GM10248 (cell line): ENCODE measurements around the gene TMEM169.

Experiments
- CTCF ChIA-PET: fragments of 300-600 bp; sonication (Branson Sonifier 250); formaldehyde crosslinking; extraction: SDS; loops from one replicate; lab custom pipeline; 2021; ENCODE audit warnings: antibody characterized with exemption; lab: Yijun Ruan, JAX
- POLR2A ChIA-PET: fragments of 350-650 bp; sonication (Branson Sonifier 250); formaldehyde crosslinking; extraction: SDS; loops from one replicate; lab custom pipeline; 2020; ENCODE audit warnings: antibody characterized with exemption; lab: Yijun Ruan, JAX
- DNase-seq: peaks from one replicate; pipeline ENCODE4 v3.0.0; 2012; ENCODE audit errors: extremely low spot score
- TF ChIP-seq, protein P1 (sequence below): IDR thresholded peaks from 2 replicates; pipeline ENCODE4 v1.5.1; 2012; ENCODE audit warnings: mild to moderate bottlenecking, low read depth; ENCODE audit errors: extremely low read depth, missing control alignments, control extremely low read depth

The TMEM169 gene

DNA sequence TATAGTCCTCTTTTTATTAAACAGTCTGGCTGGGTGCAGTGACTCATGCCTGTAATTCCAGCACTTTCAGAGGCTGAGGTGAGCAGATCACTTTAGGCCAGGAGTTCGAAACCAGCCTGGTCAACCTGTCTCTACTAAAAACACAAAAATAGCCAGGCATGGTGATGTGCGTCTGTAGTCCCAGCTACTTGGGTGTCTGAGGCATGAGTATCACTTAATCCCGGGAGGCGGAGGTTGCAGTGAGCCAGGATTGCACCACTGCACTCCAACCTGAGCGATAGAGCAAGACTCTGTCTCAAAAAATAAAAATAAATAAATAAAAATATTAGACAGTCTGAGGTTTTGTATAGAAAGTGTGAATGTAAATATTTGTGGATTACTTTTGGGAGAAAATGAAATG lies 45.2 kb downstream of the TMEM169 start:
- POLR2A ChIA-PET, result no interaction called here
- CTCF ChIA-PET, result interaction anchor here (0.9 to 1.4 kb wide), 3 partner anchors 12 to 34 kb away, joined by 3 to 6 read pairs (median 5); no protein-coding TSS in a partner anchor

DNA sequence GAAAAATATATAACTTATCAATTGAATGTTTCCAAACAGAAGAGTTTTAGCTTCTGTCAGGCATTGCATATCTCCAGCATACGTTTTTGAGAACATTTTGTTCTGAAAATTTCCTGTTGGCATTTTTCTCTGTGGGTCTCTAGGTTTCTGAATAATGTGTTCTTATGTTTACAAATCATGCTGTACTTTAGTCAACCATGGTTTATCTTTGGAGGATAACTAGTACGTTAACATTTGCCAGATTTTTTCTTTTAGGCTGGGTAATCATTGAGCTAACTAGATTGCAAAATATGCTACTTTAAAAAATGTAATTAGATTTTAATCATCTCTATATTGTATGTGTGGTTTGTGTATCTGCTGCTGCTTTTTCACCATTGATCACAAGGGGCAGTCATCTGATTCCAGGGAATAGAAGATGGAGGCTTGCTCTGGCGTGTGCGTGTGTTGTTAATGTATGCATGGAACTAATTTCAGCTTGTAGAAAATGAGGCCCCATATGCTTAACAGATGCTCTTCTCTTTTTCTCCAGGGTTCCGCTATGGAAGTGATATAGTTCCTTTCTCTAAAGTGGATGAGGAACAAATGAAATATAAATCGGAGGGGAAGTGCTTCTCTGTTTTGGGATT lies 48.7 kb downstream of the TMEM169 start:
- ChIA-PET CTCF (interaction anchor here (0.6 to 3.8 kb wide), 3 partner anchors 10 to 16 kb away, joined by 5 to 23 read pairs (median 9); no protein-coding TSS in a partner anchor), POLR2A (no interaction called here)
- TF ChIP-seq, protein P1, sequence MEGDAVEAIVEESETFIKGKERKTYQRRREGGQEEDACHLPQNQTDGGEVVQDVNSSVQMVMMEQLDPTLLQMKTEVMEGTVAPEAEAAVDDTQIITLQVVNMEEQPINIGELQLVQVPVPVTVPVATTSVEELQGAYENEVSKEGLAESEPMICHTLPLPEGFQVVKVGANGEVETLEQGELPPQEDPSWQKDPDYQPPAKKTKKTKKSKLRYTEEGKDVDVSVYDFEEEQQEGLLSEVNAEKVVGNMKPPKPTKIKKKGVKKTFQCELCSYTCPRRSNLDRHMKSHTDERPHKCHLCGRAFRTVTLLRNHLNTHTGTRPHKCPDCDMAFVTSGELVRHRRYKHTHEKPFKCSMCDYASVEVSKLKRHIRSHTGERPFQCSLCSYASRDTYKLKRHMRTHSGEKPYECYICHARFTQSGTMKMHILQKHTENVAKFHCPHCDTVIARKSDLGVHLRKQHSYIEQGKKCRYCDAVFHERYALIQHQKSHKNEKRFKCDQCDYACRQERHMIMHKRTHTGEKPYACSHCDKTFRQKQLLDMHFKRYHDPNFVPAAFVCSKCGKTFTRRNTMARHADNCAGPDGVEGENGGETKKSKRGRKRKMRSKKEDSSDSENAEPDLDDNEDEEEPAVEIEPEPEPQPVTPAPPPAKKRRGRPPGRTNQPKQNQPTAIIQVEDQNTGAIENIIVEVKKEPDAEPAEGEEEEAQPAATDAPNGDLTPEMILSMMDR, result no peak
- no peak for DNase-seq

More for the DNA sequence above, 45.2 kb downstream of the TMEM169 start:
- no peak for DNase-seq
- TF ChIP-seq, protein P1, result no peak

DNA sequence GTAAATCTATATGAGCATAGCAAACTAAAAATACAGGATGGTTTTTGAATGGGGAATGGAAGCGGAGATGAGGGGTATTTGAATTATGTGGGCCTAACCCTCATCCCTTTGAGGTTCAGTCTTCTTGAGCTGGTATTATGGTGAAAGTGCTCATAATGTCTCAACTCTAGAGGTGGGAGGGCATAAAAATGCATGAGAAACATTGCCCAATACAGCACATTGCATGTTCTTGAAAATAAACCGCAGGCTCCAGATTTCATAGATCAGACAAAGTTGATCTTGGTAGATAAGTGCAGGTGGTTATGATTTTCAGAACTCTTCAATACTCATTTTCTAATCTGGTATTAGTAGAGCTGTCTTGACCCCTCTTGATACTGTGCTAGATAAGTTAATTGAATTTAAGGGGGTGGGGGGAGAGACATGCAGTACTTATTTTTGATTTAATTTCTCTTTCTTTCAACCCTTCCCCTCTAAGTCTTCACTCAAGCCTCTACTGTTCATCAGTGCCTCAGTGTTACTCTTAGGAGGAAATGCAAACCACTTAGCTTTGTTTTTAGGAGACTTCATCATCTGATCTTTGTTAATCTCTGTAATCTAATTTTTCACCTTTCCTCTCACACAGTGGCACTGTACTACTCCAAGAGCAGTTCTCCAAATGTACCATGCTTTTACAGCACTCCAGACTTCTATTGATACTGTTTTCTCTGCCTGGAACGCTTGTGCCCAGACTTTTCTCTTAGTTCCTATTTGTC lies 49.6 kb downstream of the TMEM169 start:
- TF ChIP-seq, protein P1, result no peak
- DNase-seq, result no peak
- POLR2A ChIA-PET, result interaction anchor here (0.8 kb wide), 1 partner anchor 17 kb away, joined by 3 read pairs; no protein-coding TSS in a partner anchor
- CTCF ChIA-PET, result interaction anchor here (1.1 to 3.8 kb wide), 3 partner anchors 10 to 47 kb away, joined by 5 to 23 read pairs (median 9); no protein-coding TSS in a partner anchor

DNA sequence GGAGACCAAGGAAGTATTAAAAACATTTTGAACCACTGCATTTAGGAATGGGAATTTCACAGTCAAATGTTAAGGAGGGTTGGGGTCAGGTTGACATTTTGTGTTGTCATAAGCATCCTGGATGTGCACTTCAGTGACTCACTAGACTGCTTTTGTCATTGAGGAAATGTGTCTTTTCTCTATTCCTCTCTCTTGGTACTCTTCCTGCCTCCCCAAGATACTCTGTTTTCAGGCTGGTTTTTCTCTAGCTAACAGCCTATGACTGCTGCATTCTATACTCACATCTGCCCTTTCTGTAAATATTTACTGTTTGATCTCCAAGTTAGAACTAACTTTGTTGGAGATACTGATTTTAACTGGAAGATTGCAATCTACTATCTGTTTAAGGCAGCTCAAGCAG lies 50.9 kb downstream of the TMEM169 start:
- no peak for DNase-seq
- POLR2A ChIA-PET, result no interaction called here
- TF ChIP-seq, protein P1, result no peak
- CTCF ChIA-PET, result interaction anchor here (1.2 to 2.0 kb wide), 4 partner anchors 9 to 19 kb away, joined by 3 to 13 read pairs (median 6); no protein-coding TSS in a partner anchor

DNA sequence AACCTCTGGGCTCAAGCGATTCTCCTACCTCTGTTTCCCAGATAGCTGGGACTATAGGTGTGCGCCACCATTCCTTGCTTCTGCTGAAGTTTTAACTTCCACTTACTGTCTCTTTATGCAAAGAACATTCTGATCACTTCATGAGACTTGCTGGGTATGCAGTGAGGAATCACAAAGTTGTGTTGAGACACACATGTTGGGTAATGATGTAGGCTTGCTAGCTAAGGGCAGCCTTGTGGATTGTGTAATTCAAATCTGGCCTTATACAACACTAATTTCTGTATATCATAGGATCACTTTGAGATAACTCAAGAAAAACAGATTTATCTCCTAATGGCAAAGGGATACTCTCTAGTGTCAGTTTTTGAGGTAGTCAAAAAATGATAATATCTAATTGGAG lies 51.7 kb downstream of the TMEM169 start:
- ChIA-PET POLR2A (no interaction called here), CTCF (interaction anchor here (1.0 to 2.0 kb wide), 6 partner anchors 9 to 24 kb away, joined by 3 to 13 read pairs (median 4); no protein-coding TSS in a partner anchor)
- TF ChIP-seq, protein P1, result no peak
- DNase-seq, result no peak

DNA sequence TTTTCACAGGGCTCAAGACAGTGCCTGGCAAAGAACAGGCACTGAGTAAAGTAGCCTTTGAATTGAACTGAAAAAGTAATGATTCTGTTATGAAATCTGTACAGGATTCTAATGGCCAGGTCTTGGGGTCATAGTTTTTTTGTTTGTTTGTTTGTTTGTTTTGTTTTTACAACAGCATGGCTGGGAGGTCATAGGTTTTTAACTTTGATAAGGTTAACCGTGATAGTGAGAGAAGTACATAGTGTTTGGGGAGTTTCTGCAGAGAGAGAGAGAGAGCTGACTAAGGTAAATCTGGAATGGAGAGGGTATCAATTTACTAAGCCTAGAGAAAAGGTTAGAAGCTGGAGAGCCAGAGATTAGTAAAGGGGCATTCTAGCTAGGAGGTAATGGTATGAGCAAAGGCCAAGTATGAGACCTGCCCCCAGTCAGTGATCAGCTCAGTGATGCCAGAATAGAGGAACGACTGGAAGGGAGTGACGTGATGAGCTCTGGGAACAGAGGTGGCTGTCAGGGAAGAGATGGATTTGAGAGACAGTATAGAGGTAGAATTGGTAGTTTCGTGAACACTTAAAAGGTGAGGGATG lies 53.3 kb downstream of the TMEM169 start:
- no peak for DNase-seq
- CTCF ChIA-PET, result interaction anchor here (1.1 to 2.5 kb wide), 5 partner anchors 9 to 112 kb away, joined by 3 to 8 read pairs (median 5); no protein-coding TSS in a partner anchor
- POLR2A ChIA-PET, result no interaction called here
- TF ChIP-seq, protein P1, result no peak
